HEK293 (cell line): ENCODE measurements around the gene KDM4C.

Experiments
- CTCF ChIA-PET: fragments of 350-600 bp; formaldehyde crosslinking; extraction: SDS; loops from one replicate; lab custom pipeline; 2021; ENCODE audit warnings: antibody characterized with exemption; lab: Yijun Ruan, JAX
- POLR2A ChIA-PET: fragments of 300-600 bp; formaldehyde crosslinking; extraction: SDS; loops from one replicate; lab custom pipeline; 2020; ENCODE audit warnings: antibody characterized with exemption, inconsistent platforms; lab: Yijun Ruan, JAX
- H3K27ac ChIP-seq: fragments of 200-500 bp; sonication (Bioruptor generic); 2 replicates; pipeline ENCODE4 v1.5.1; 2014; ENCODE audit warnings: low read depth, low read length, control low read depth, inconsistent platforms; ENCODE audit errors: extremely low read depth
- H3K36me3 ChIP-seq, 2 experiments: fragments of 200-500 bp in 1 of 2; sonication (Bioruptor generic) in 1 of 2; 1 replicate in 1 of 2; 2 replicates in 1 of 2; pipeline ENCODE4 v1.5.1; 2014 to 2017; ENCODE audit warnings: inconsistent platforms in 2 of 2, low read length in 2 of 2; ENCODE audit not compliant: control insufficient read depth in 2 of 2, insufficient read depth in 1 of 2
- H3K4me1 ChIP-seq: fragments of 200-500 bp; sonication (Bioruptor generic); 2 replicates; pipeline ENCODE4 v1.5.1; 2014; ENCODE audit warnings: mild to moderate bottlenecking, low read length, inconsistent platforms; ENCODE audit not compliant: control insufficient read depth, insufficient read depth
- H3K4me3 ChIP-seq: 2 replicates; pipeline ENCODE4 v1.5.1; 2011; ENCODE audit warnings: low read depth, mild to moderate bottlenecking, control low read depth, low read length, moderate library complexity
- H3K9me3 ChIP-seq: fragments of 200-500 bp; sonication (Bioruptor generic); 2 replicates; pipeline ENCODE4 v1.5.1; 2014; ENCODE audit warnings: low read depth, low read length, inconsistent platforms; ENCODE audit not compliant: control insufficient read depth, insufficient read depth
- BCL11A ChIP-seq: fragments of 450-650 bp; formaldehyde crosslinking; IDR thresholded peaks from 2 replicates; pipeline ENCODE4 v1.5.1; 2016; ENCODE audit warnings: low read depth, missing biosample characterization, missing genetic modification characterization
- HOXC10 ChIP-seq: sonication (generic); formaldehyde crosslinking; IDR thresholded peaks from 2 replicates; pipeline ENCODE4 v1.8.1; 2023; ENCODE audit warnings: mild to moderate bottlenecking, missing genetic modification reagents
- SCRT2 ChIP-seq: fragments of 450-650 bp; formaldehyde crosslinking; IDR thresholded peaks from 2 replicates; pipeline ENCODE4 v1.5.1; 2016; ENCODE audit warnings: missing biosample characterization, missing genetic modification characterization
- TCF7L2 ChIP-seq: IDR thresholded peaks from 2 replicates; pipeline ENCODE4 v1.6.1; 2011; ENCODE audit warnings: low read depth, mild to moderate bottlenecking, inconsistent platforms, low read length, moderate library complexity, borderline replicate concordance
- ZFP41 ChIP-seq: fragments of 450-650 bp; formaldehyde crosslinking; IDR thresholded peaks from 2 replicates; pipeline ENCODE4 v1.5.1; 2016; ENCODE audit warnings: missing biosample characterization, missing genetic modification characterization, borderline replicate concordance
- ZNF214 ChIP-seq: fragments of 450-650 bp; formaldehyde crosslinking; IDR thresholded peaks from 2 replicates; pipeline ENCODE4 v1.5.1; 2017; ENCODE audit warnings: missing biosample characterization, mild to moderate bottlenecking, missing genetic modification characterization, borderline replicate concordance
- ZNF274 ChIP-seq, 2 experiments: fragments of 200-500 bp in 1 of 2; fragments of 450-650 bp in 1 of 2; sonication (Bioruptor generic) in 1 of 2; formaldehyde crosslinking in 1 of 2; IDR thresholded peaks; 2 replicates each; pipeline versions ENCODE4 v1.5.1 to v1.6.1; 2014 to 2016; ENCODE audit warnings: borderline replicate concordance in 1 of 2, inconsistent platforms in 1 of 2, low read length in 1 of 2, missing biosample characterization in 1 of 2, missing genetic modification characterization in 1 of 2
- ZNF416 ChIP-seq: fragments of 450-650 bp; formaldehyde crosslinking; IDR thresholded peaks from 2 replicates; pipeline ENCODE4 v1.5.1; 2016; ENCODE audit warnings: missing biosample characterization, missing genetic modification characterization
- ZNF510 ChIP-seq: fragments of 450-650 bp; formaldehyde crosslinking; IDR thresholded peaks from 2 replicates; pipeline ENCODE4 v1.5.1; 2018; ENCODE audit warnings: mild to moderate bottlenecking, missing genetic modification characterization, missing biosample characterization; ENCODE audit not compliant: insufficient replicate concordance
- ZNF585B ChIP-seq: fragments of 450-650 bp; formaldehyde crosslinking; IDR thresholded peaks from 2 replicates; pipeline ENCODE4 v1.5.1; 2016; ENCODE audit warnings: missing biosample characterization, missing genetic modification characterization
- ZNF623 ChIP-seq: fragments of 450-650 bp; formaldehyde crosslinking; IDR thresholded peaks from 2 replicates; pipeline ENCODE4 v1.5.1; 2016; ENCODE audit warnings: missing biosample characterization, missing genetic modification characterization
- TF ChIP-seq, protein P1 (sequence below): fragments of 450-650 bp; formaldehyde crosslinking; IDR thresholded peaks from 2 replicates; pipeline ENCODE4 v1.5.1; 2016; ENCODE audit warnings: missing biosample characterization, missing genetic modification characterization, borderline replicate concordance
- TF ChIP-seq, protein P2 (sequence below): fragments of 450-650 bp; formaldehyde crosslinking; IDR thresholded peaks from 2 replicates; pipeline ENCODE4 v1.5.1; 2016; ENCODE audit warnings: missing biosample characterization, missing genetic modification characterization
- TF ChIP-seq, protein P3 (sequence below): fragments of 450-650 bp; formaldehyde crosslinking; IDR thresholded peaks from 2 replicates; pipeline ENCODE4 v1.5.1; 2016; ENCODE audit warnings: missing biosample characterization, missing genetic modification characterization
- TF ChIP-seq, protein P4 (sequence below): fragments of 450-650 bp; IDR thresholded peaks from 2 replicates; pipeline ENCODE4 v1.5.1; 2018; ENCODE audit warnings: missing biosample characterization, missing genetic modification characterization

The KDM4C gene

DNA sequence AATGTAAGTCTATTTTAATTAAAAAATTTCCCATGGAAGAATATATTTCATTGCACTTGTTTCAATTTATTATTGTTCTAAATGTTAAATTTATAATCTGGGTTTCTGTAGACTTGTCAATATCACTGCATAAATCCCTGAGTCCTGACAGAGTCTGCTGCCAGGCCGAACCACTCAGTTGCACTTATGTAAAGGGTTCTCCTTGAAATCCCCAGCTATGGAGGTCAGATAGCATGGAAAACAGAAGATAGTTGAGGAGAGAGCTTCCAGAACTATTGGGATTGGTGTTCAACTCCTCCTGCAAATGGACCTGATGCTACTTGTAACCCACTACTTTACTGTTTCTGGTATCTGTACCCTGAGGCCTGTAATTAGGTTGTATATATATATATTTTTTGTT is 37.2 kb downstream of the KDM4C start:
- no peak for TF ChIP-seq ZNF585B (tag by site-specific recombination)

DNA sequence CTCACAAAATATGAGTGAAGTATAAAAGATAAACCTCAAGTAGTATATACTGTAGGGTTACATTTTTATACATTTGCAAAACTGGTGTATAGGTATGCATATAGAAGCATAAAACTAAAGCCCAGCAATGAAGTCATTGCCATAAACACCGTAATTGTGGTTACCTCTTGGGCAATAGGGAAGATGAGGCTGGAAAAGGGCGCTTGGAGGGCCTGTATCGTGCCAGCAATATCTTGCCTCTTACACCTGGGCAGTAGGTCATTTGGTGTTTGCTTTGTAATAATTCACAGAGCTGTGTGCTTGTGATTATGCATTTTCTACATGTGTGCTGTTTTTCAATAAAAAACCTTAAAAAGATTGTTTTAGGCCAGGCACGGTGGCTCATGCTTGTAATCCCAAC is 45.2 kb downstream of the KDM4C start:
- ChIA-PET CTCF (interaction anchor here (0.6 kb wide), 1 partner anchor 105 kb away, joined by 3 read pairs; no protein-coding TSS in a partner anchor), POLR2A (no interaction called here)
- Histone ChIP-seq H3K36me3 (peaks cover 0 to 4% of the 10 kb centered on the region in 2 experiments; a peak in 1 of 3 replicates), H3K4me3 (no peak overlapping the region), H3K4me1 (no peaks in the 10 kb centered on the region), H3K27ac (no peak overlapping the region), H3K9me3 (no peaks in the 10 kb centered on the region)
- TF ChIP-seq ZNF274 (IDR thresholded peaks at IDR 0.05; ENCODE audit: low read length) (no peak), ZNF274 (tag by site-specific recombination; IDR thresholded peaks at IDR 0.05; ENCODE audit: borderline replicate concordance) (no peak), ZNF623 (tag by site-specific recombination) (no peak), HOXC10 (no peak), ZNF510 (no peak), ZNF214 (tag by site-specific recombination) (no peak), ZNF416 (tag by site-specific recombination) (no peak), TCF7L2 (no peak)
- TF ChIP-seq, protein P1, sequence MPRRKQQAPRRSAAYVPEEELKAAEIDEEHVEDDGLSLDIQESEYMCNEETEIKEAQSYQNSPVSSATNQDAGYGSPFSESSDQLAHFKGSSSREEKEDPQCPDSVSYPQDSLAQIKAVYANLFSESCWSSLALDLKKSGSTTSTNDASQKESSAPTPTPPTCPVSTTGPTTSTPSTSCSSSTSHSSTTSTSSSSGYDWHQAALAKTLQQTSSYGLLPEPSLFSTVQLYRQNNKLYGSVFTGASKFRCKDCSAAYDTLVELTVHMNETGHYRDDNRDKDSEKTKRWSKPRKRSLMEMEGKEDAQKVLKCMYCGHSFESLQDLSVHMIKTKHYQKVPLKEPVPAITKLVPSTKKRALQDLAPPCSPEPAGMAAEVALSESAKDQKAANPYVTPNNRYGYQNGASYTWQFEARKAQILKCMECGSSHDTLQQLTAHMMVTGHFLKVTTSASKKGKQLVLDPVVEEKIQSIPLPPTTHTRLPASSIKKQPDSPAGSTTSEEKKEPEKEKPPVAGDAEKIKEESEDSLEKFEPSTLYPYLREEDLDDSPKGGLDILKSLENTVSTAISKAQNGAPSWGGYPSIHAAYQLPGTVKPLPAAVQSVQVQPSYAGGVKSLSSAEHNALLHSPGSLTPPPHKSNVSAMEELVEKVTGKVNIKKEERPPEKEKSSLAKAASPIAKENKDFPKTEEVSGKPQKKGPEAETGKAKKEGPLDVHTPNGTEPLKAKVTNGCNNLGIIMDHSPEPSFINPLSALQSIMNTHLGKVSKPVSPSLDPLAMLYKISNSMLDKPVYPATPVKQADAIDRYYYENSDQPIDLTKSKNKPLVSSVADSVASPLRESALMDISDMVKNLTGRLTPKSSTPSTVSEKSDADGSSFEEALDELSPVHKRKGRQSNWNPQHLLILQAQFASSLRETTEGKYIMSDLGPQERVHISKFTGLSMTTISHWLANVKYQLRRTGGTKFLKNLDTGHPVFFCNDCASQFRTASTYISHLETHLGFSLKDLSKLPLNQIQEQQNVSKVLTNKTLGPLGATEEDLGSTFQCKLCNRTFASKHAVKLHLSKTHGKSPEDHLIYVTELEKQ (tag by site-specific recombination), result no peak

More for the DNA sequence above, 37.2 kb downstream of the KDM4C start:
- Histone ChIP-seq H3K4me3 (no peak overlapping the region), H3K9me3 (no peaks in the 10 kb centered on the region), H3K4me1 (no peaks in the 10 kb centered on the region), H3K27ac (no peak overlapping the region), H3K36me3 (peaks cover 0 to 7% of the 10 kb centered on the region in 2 experiments; a peak in 1 of 3 replicates)
- ChIA-PET CTCF (no interaction called here), POLR2A (no interaction called here)

DNA sequence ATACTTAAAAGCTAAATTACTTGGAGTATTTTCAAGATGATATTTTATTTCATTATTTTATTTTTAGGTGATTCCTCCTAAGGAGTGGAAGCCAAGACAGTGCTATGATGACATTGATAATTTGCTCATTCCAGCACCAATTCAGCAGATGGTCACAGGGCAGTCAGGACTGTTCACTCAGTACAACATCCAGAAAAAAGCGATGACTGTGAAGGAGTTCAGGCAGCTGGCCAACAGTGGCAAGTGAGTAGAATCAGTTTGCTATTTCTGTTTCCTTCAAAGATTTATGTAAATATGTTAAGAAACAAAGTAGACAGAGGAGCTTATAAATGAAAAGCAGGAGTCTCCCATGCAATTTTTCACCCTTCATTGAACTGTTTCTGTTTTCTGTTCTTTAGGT is 47.8 kb downstream of the KDM4C start:
- no peaks in the 10 kb centered on the region for H3K9me3 ChIP-seq
- no peak overlapping the region for H3K4me3 ChIP-seq
- CTCF ChIA-PET, result no interaction called here
- no peaks in the 10 kb centered on the region for H3K4me1 ChIP-seq
- POLR2A ChIA-PET, result no interaction called here
- H3K36me3 ChIP-seq, result peaks cover 0 to 4% of the 10 kb centered on the region in 2 experiments; a peak in 1 of 3 replicates
- no peak for TF ChIP-seq HOXC10
- TF ChIP-seq SCRT2, result no peak
- no peak for TF ChIP-seq BCL11A (tag by site-specific recombination)
- TF ChIP-seq, protein P2, sequence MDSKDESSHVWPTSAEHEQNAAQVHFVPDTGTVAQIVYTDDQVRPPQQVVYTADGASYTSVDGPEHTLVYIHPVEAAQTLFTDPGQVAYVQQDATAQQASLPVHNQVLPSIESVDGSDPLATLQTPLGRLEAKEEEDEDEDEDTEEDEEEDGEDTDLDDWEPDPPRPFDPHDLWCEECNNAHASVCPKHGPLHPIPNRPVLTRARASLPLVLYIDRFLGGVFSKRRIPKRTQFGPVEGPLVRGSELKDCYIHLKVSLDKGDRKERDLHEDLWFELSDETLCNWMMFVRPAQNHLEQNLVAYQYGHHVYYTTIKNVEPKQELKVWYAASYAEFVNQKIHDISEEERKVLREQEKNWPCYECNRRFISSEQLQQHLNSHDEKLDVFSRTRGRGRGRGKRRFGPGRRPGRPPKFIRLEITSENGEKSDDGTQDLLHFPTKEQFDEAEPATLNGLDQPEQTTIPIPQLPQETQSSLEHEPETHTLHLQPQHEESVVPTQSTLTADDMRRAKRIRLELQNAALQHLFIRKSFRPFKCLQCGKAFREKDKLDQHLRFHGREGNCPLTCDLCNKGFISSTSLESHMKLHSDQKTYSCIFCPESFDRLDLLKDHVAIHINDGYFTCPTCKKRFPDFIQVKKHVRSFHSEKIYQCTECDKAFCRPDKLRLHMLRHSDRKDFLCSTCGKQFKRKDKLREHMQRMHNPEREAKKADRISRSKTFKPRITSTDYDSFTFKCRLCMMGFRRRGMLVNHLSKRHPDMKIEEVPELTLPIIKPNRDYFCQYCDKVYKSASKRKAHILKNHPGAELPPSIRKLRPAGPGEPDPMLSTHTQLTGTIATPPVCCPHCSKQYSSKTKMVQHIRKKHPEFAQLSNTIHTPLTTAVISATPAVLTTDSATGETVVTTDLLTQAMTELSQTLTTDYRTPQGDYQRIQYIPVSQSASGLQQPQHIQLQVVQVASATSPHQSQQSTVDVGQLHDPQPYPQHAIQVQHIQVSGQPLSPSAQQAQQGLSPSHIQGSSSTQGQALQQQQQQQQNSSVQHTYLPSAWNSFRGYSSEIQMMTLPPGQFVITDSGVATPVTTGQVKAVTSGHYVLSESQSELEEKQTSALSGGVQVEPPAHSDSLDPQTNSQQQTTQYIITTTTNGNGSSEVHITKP (tag by site-specific recombination), result no peak
- TF ChIP-seq, protein P3, sequence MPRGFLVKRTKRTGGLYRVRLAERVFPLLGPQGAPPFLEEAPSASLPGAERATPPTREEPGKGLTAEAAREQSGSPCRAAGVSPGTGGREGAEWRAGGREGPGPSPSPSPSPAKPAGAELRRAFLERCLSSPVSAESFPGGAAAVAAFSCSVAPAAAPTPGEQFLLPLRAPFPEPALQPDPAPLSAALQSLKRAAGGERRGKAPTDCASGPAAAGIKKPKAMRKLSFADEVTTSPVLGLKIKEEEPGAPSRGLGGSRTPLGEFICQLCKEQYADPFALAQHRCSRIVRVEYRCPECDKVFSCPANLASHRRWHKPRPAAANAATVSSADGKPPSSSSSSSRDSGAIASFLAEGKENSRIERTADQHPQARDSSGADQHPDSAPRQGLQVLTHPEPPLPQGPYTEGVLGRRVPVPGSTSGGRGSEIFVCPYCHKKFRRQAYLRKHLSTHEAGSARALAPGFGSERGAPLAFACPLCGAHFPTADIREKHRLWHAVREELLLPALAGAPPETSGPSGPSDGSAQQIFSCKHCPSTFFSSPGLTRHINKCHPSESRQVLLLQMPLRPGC, result no peak
- TF ChIP-seq, protein P4, sequence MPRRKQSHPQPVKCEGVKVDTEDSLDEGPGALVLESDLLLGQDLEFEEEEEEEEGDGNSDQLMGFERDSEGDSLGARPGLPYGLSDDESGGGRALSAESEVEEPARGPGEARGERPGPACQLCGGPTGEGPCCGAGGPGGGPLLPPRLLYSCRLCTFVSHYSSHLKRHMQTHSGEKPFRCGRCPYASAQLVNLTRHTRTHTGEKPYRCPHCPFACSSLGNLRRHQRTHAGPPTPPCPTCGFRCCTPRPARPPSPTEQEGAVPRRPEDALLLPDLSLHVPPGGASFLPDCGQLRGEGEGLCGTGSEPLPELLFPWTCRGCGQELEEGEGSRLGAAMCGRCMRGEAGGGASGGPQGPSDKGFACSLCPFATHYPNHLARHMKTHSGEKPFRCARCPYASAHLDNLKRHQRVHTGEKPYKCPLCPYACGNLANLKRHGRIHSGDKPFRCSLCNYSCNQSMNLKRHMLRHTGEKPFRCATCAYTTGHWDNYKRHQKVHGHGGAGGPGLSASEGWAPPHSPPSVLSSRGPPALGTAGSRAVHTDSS, result no peak
- no peak for TF ChIP-seq ZFP41 (tag by site-specific recombination)
- H3K27ac ChIP-seq, result no peak overlapping the region
